Activated CD8-positive, alpha-beta memory T cell treated with anti-CD3 and anti-CD28 coated beads, Interleukin-2, amount 50 U/mL, for 48 hours (primary cell): ENCODE measurements around the gene NUDT22.

Experiments used
- DNase-seq: peaks from one replicate; pipeline ENCODE4 v3.0.0-alpha.2; 2020

The NUDT22 gene

GRCh38 chr11:64225608-64226506 lies at the start of gene NUDT22, which contains the start of gene TRPT1:
TSS of gene NUDT22 (plus strand) at chr11:64226274. CDS start at chr11:64226653, 379 bp downstream.
TSS of gene TRPT1 (minus strand) at chr11:64226186. CDS start at chr11:64225860, 326 bp downstream.
- peak; percentile 98 for DNase-seq

- no peak for DNase-seq
These were observed 49.3 kb upstream of the NUDT22 start for GRCh38 chr11:64176751-64177150.

GRCh38 chr11:64178203-64178602 lies 47.9 kb upstream of the NUDT22 start:
- DNase-seq: no peak

- no peak for DNase-seq
These were observed 47.0 kb upstream of the NUDT22 start for GRCh38 chr11:64178951-64179639.

GRCh38 chr11:64180891-64181290 lies 45.2 kb upstream of the NUDT22 start:
- DNase-seq: no peak

- DNase-seq: peak; percentile 73
These were observed 44.3 kb upstream of the NUDT22 start for GRCh38 chr11:64181506-64182411.

- no peak for DNase-seq
These were observed 42.2 kb upstream of the NUDT22 start for GRCh38 chr11:64183890-64184289.

- no peak for DNase-seq
These were observed 40.8 kb upstream of the NUDT22 start for GRCh38 chr11:64185175-64185692.

- DNase-seq: peak; percentile 98
These were observed 40.2 kb upstream of the NUDT22 start, which contains the start of gene STIP1 for GRCh38 chr11:64185693-64186491. TSS of gene STIP1 (plus strand) at chr11:64186171. CDS start at chr11:64186262, 91 bp downstream.

- DNase-seq: peak; percentile 72
These were observed 39.4 kb upstream of the NUDT22 start for GRCh38 chr11:64186492-64187165.

- no peak for DNase-seq
These were observed 33.6 kb upstream of the NUDT22 start for GRCh38 chr11:64192434-64192833.

- no peak for DNase-seq
These were observed 29.4 kb upstream of the NUDT22 start for GRCh38 chr11:64196626-64197025.

- no peak for DNase-seq
These were observed 27.6 kb upstream of the NUDT22 start for GRCh38 chr11:64198511-64198910.

GRCh38 chr11:64201543-64201942 lies 24.5 kb upstream of the NUDT22 start:
- DNase-seq: no peak

GRCh38 chr11:64202992-64203391 lies 23.1 kb upstream of the NUDT22 start:
- DNase-seq: no peak

GRCh38 chr11:64203421-64204079 lies 22.5 kb upstream of the NUDT22 start:
- DNase-seq: no peak

- no peak for DNase-seq
These were observed 22.0 kb upstream of the NUDT22 start for GRCh38 chr11:64204080-64204440.

- DNase-seq: peak; percentile 81
These were observed 21.5 kb upstream of the NUDT22 start for GRCh38 chr11:64204464-64204989.

- DNase-seq: peak; percentile 85
These were observed 19.4 kb upstream of the NUDT22 start, which contains the start of gene FERMT3 for GRCh38 chr11:64206457-64207255. TSS of gene FERMT3 (plus strand) at chr11:64206721. CDS start at chr11:64207365, 644 bp downstream.
